GM10266 (cell line): Measurements from ENCODE around the gene FOXA1.
"Not testable (repeated sequence)": the region's sequence is repeated elsewhere in the genome, so short reads cannot be mapped to it uniquely, and the experiment has no call there.

Experiments
- DNase-seq: peaks from one replicate; pipeline ENCODE4 v3.0.0; 2012; ENCODE audit errors: extremely low spot score
- CTCF ChIP-seq: IDR thresholded peaks from 2 replicates; pipeline ENCODE4 v1.5.1; 2012; ENCODE audit warnings: mild to moderate bottlenecking, low read depth; ENCODE audit not compliant: control insufficient read depth, insufficient read depth; ENCODE audit errors: missing control alignments

Gene FOXA1

GRCh38 chr14:37563189-37563588 lies 31.9 kb downstream of the FOXA1 start:
- no peak for DNase-seq
- TF ChIP-seq CTCF = no peak

GRCh38 chr14:37559386-37559785 lies 35.7 kb downstream of the FOXA1 start:
- TF ChIP-seq CTCF = no peak
- no peak for DNase-seq

GRCh38 chr14:37558740-37559139 lies 36.3 kb downstream of the FOXA1 start:
- DNase-seq = no peak
- no peak for TF ChIP-seq CTCF

GRCh38 chr14:37555596-37555995 lies 39.5 kb downstream of the FOXA1 start:
- DNase-seq = not testable (repeated sequence)

- no peak for DNase-seq
- TF ChIP-seq CTCF = no peak
Observed at GRCh38 chr14:37553935-37554550, 41.0 kb downstream of the FOXA1 start.

GRCh38 chr14:37551119-37551518 lies 43.9 kb downstream of the FOXA1 start:
- no peak for DNase-seq
- no peak for TF ChIP-seq CTCF

GRCh38 chr14:37550511-37550910 lies 44.5 kb downstream of the FOXA1 start:
- no peak for DNase-seq
- TF ChIP-seq CTCF = no peak
